CD8-positive, alpha-beta memory T cell (primary cell): ENCODE data around the gene SLC29A4. TPM values are rescaled to one million over a fixed set of nuclear protein-coding genes. Genes with fewer than 3 reads are reported as not detected.
"Not testable (repeated sequence)": the region's sequence is repeated elsewhere in the genome, so short reads cannot be mapped to it uniquely, and the experiment has no call there.

Experiments used
- CTCF ChIA-PET: fragments of 350-600 bp; sonication (Branson Sonifier 250); formaldehyde crosslinking; loops from one replicate; lab custom pipeline; 2021; ENCODE audit warnings: antibody characterized with exemption; lab: Charles Lee
- POLR2A ChIA-PET: fragments of 350-600 bp; sonication (Branson Sonifier 250); formaldehyde crosslinking; loops from one replicate; lab custom pipeline; 2021; ENCODE audit warnings: antibody characterized with exemption; lab: Charles Lee
- DNase-seq, 5 donors: peaks; one replicate each; pipeline versions ENCODE4 v3.0.0 to v3.0.0-alpha.2; 2020 to 2022; ENCODE audit warnings: mixed read lengths in 1 of 5
- H3K27ac ChIP-seq: one replicate; pipeline ENCODE4 v1.7.0; 2013; ENCODE audit warnings: low read depth, mild to moderate bottlenecking, low read length, moderate library complexity
- H3K27me3 ChIP-seq: 2 replicates; pipeline ENCODE4 v1.7.0; 2013; ENCODE audit warnings: low read length, mild to moderate bottlenecking; ENCODE audit not compliant: insufficient read depth, poor library complexity, severe bottlenecking
- H3K36me3 ChIP-seq: 2 replicates; pipeline ENCODE4 v1.7.0; 2013; ENCODE audit warnings: mild to moderate bottlenecking, low read length, moderate library complexity; ENCODE audit not compliant: insufficient read depth
- H3K4me1 ChIP-seq: 2 replicates; pipeline ENCODE4 v1.7.0; 2013; ENCODE audit warnings: mild to moderate bottlenecking, low read length, moderate library complexity; ENCODE audit not compliant: insufficient read depth
- H3K4me3 ChIP-seq: 2 replicates; pipeline ENCODE4 v1.7.0; 2013; ENCODE audit warnings: mild to moderate bottlenecking, low read length
- H3K9me3 ChIP-seq: 2 replicates; pipeline ENCODE4 v1.7.0; 2013; ENCODE audit warnings: mild to moderate bottlenecking, low read length
- H3K27ac Mint-ChIP-seq, 8 donors: one replicate each; pipeline ENCODE4 v1.8.0; 2020 to 2021; ENCODE audit warnings: mixed read lengths in 8 of 8, mild to moderate bottlenecking in 6 of 8, inconsistent platforms in 3 of 8, moderate library complexity in 3 of 8
- H3K27me3 Mint-ChIP-seq, 2 donors: one replicate each; pipeline ENCODE4 v1.8.0; 2020 to 2021; ENCODE audit warnings: mixed read lengths in 2 of 2, mild to moderate bottlenecking in 1 of 2, moderate library complexity in 1 of 2
- H3K36me3 Mint-ChIP-seq, 3 donors: one replicate each; pipeline ENCODE4 v1.8.0; 2020 to 2021; ENCODE audit warnings: mixed read lengths in 3 of 3, inconsistent platforms in 1 of 3, mild to moderate bottlenecking in 1 of 3
- H3K4me1 Mint-ChIP-seq, 3 donors: one replicate each; pipeline ENCODE4 v1.8.0; 2020 to 2021; ENCODE audit warnings: mixed read lengths in 3 of 3, inconsistent platforms in 1 of 3, mild to moderate bottlenecking in 1 of 3
- H3K4me3 Mint-ChIP-seq, 7 donors: one replicate each; pipeline ENCODE4 v1.8.0; 2020 to 2021; ENCODE audit warnings: mixed read lengths in 7 of 7, mild to moderate bottlenecking in 6 of 7, moderate library complexity in 4 of 7, inconsistent platforms in 2 of 7
- H3K9me3 Mint-ChIP-seq, 5 donors: one replicate each; pipeline ENCODE4 v1.8.0; 2020 to 2022; ENCODE audit warnings: mixed read lengths in 5 of 5, mild to moderate bottlenecking in 3 of 5, moderate library complexity in 2 of 5, inconsistent platforms in 1 of 5
- polyA plus RNA-seq: library from polyadenylated mRNA; unstranded; fragments of 300-500 nt; fragmentation: Illumina TruSeq; gene quantifications from one replicate; pipeline ENCODE4 v1.2.3, GENCODE V29; 2021
- total RNA-seq, 2 experiments: library from RNA; stranded (reverse); gene quantifications; one replicate each; pipeline ENCODE4 v1.2.3, GENCODE V29; 2021

Gene SLC29A4
- total and polyA plus RNA-seq, 3 experiments from 2014 or later, result 0.18 to 0.21 TPM; not detected in 1

GRCh38 chr7:5318613-5319012 is 35.9 kb downstream of the SLC29A4 start:
- H3K27me3 Mint-ChIP-seq, result not testable (repeated sequence)

GRCh38 chr7:5320391-5320790 is 37.6 kb downstream of the SLC29A4 start:
- H3K36me3 ChIP-seq, result peaks cover 4% of the 10 kb centered on the region
- Mint-ChIP-seq H3K4me3 (no peak overlapping the region), H3K36me3 (peaks cover 25 to 74% (median 30%) of the 10 kb centered on the region in 3 donors), H3K27ac (no peak overlapping the region), H3K9me3 (peaks cover 9 to 17% (median 12%) of the 10 kb centered on the region in 5 donors), H3K27me3 (no peaks in the 10 kb centered on the region), H3K4me1 (no peaks in the 10 kb centered on the region)
- no peak for DNase-seq
- H3K4me1 ChIP-seq, result no peaks in the 10 kb centered on the region
- CTCF ChIA-PET, result no interaction called here
- H3K27ac ChIP-seq, result no peak overlapping the region
- no peak overlapping the region for H3K4me3 ChIP-seq
- POLR2A ChIA-PET, result no interaction called here
- no peaks in the 10 kb centered on the region for H3K27me3 ChIP-seq
- peaks cover 4% of the 10 kb centered on the region for H3K9me3 ChIP-seq

More at GRCh38 chr7:5318613-5319012, 35.9 kb downstream of the SLC29A4 start:
- H3K4me1 Mint-ChIP-seq, H3K4me3 ChIP-seq, H3K27ac ChIP-seq, H3K27me3 ChIP-seq, H3K4me1 ChIP-seq, H3K36me3 ChIP-seq, H3K9me3 ChIP-seq, DNase-seq, H3K4me3 Mint-ChIP-seq, POLR2A ChIA-PET, CTCF ChIA-PET: not testable (repeated sequence)
- Mint-ChIP-seq H3K9me3 (peaks cover 9 to 17% (median 12%) of the 10 kb centered on the region in 5 donors), H3K27ac (peak overlapping the region in 1 of 8 donors; percentile 67), H3K36me3 (peaks cover 25 to 77% (median 27%) of the 10 kb centered on the region in 3 donors)

GRCh38 chr7:5320802-5321396 is 38.2 kb downstream of the SLC29A4 start:
- no peak overlapping the region for H3K4me3 ChIP-seq
- peaks cover 25 to 71% (median 30%) of the 10 kb centered on the region in 3 donors for H3K36me3 Mint-ChIP-seq
- POLR2A ChIA-PET, result no interaction called here
- H3K4me1 ChIP-seq, result no peaks in the 10 kb centered on the region
- CTCF ChIA-PET, result no interaction called here
- H3K27ac Mint-ChIP-seq, result no peak overlapping the region
- no peaks in the 10 kb centered on the region for H3K27me3 ChIP-seq
- H3K4me1 Mint-ChIP-seq, result no peaks in the 10 kb centered on the region
- no peak overlapping the region for H3K4me3 Mint-ChIP-seq
- H3K27ac ChIP-seq, result no peak overlapping the region
- no peak for DNase-seq
- peaks cover 4% of the 10 kb centered on the region for H3K36me3 ChIP-seq
- H3K9me3 ChIP-seq, result peaks cover 4% of the 10 kb centered on the region
- no peaks in the 10 kb centered on the region for H3K27me3 Mint-ChIP-seq
- H3K9me3 Mint-ChIP-seq, result peaks cover 9 to 17% (median 12%) of the 10 kb centered on the region in 5 donors

- H3K27me3 Mint-ChIP-seq, result no peaks in the 10 kb centered on the region
- Histone ChIP-seq H3K4me1 (no peaks in the 10 kb centered on the region), H3K27me3 (no peaks in the 10 kb centered on the region), H3K36me3 (peaks cover 8% of the 10 kb centered on the region), H3K4me3 (no peak overlapping the region), H3K9me3 (peaks cover 4% of the 10 kb centered on the region), H3K27ac (no peak overlapping the region)
- peaks cover 0 to 6% (median 0%) of the 10 kb centered on the region in 3 donors for H3K4me1 Mint-ChIP-seq
- no peak overlapping the region for H3K4me3 Mint-ChIP-seq
- H3K9me3 Mint-ChIP-seq, result peaks cover 9 to 17% (median 12%) of the 10 kb centered on the region in 5 donors
- ChIA-PET CTCF (no interaction called here), POLR2A (no interaction called here)
- peaks cover 24 to 74% (median 30%) of the 10 kb centered on the region in 3 donors for H3K36me3 Mint-ChIP-seq
- no peak overlapping the region for H3K27ac Mint-ChIP-seq
- peak in 1 of 5 donors; percentile 45 for DNase-seq
Measured at GRCh38 chr7:5322621-5323410, 40.1 kb downstream of the SLC29A4 start.

- CTCF ChIA-PET, result interaction anchor here (0.6 kb wide), 2 partner anchors 9 to 27 kb away, joined by 3 read pairs; no protein-coding TSS in a partner anchor
- H3K27ac ChIP-seq, H3K9me3 ChIP-seq, DNase-seq, H3K9me3 Mint-ChIP-seq, H3K4me3 Mint-ChIP-seq, H3K27me3 ChIP-seq, POLR2A ChIA-PET, H3K27me3 Mint-ChIP-seq, H3K36me3 ChIP-seq, H3K4me1 ChIP-seq, H3K4me3 ChIP-seq, H3K27ac Mint-ChIP-seq, H3K4me1 Mint-ChIP-seq: not testable (repeated sequence)
- H3K36me3 Mint-ChIP-seq, result peaks cover 13 to 64% (median 19%) of the 10 kb centered on the region in 3 donors
Measured at GRCh38 chr7:5323800-5324781, 41.3 kb downstream of the SLC29A4 start.

- Histone ChIP-seq H3K4me1 (peaks cover under 1% of the 10 kb centered on the region), H3K9me3 (no peaks in the 10 kb centered on the region), H3K27ac (no peak overlapping the region), H3K4me3 (no peak overlapping the region), H3K36me3 (peaks cover 4% of the 10 kb centered on the region), H3K27me3 (no peaks in the 10 kb centered on the region)
- no peak for DNase-seq
- no peaks in the 10 kb centered on the region for H3K27me3 Mint-ChIP-seq
- H3K9me3 Mint-ChIP-seq, result peaks cover 0 to 4% (median 0%) of the 10 kb centered on the region in 5 donors
- H3K27ac Mint-ChIP-seq, result no peak overlapping the region
- POLR2A ChIA-PET, result no interaction called here
- H3K36me3 Mint-ChIP-seq, result peaks cover 7 to 59% (median 10%) of the 10 kb centered on the region in 3 donors
- no peak overlapping the region for H3K4me3 Mint-ChIP-seq
- CTCF ChIA-PET, result interaction anchor here (0.6 kb wide), 1 partner anchor 28 kb away, joined by 3 read pairs; no protein-coding TSS in a partner anchor
- H3K4me1 Mint-ChIP-seq, result peaks cover 0 to 6% (median 0%) of the 10 kb centered on the region in 3 donors
Measured at GRCh38 chr7:5324961-5325360, 42.2 kb downstream of the SLC29A4 start.

GRCh38 chr7:5330288-5330687 is 47.5 kb downstream of the SLC29A4 start:
- Mint-ChIP-seq H3K27ac (no peak overlapping the region), H3K9me3 (peaks cover 0 to 4% (median 0%) of the 10 kb centered on the region in 5 donors), H3K27me3 (no peaks in the 10 kb centered on the region), H3K36me3 (peaks cover 11 to 51% (median 12%) of the 10 kb centered on the region in 3 donors), H3K4me1 (peaks cover 15 to 24% (median 21%) of the 10 kb centered on the region in 3 donors), H3K4me3 (no peak overlapping the region)
- H3K27me3 ChIP-seq, result no peaks in the 10 kb centered on the region
- no peak overlapping the region for H3K4me3 ChIP-seq
- no peak overlapping the region for H3K27ac ChIP-seq
- no peak for DNase-seq
- H3K36me3 ChIP-seq, result peaks cover 9% of the 10 kb centered on the region
- H3K9me3 ChIP-seq, result no peaks in the 10 kb centered on the region
- CTCF ChIA-PET, result no interaction called here
- H3K4me1 ChIP-seq, result peaks cover 23% of the 10 kb centered on the region
- POLR2A ChIA-PET, result no interaction called here
